ENCODE data around the gene RASEF.

Gene RASEF

DNA sequence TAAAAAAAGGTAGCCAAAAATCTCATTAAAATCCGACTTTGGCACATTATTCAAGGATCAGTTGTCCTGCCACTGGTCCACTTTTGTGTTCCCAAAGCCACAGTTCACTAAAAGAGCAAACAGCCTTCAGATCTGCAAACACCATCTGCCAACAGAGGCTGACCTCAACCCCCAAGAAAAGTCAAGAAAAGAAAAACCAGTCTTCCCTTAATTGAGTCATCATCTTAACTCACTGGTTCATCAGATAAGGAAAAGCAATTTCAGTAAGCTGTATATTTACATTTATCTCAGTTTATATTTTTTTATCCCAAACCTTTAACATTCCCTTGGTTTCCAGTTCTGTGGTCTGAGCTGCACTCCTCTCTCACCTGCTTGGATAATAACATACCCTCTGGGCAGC lies 21.2 kb downstream of the RASEF start:
- TF ChIP-seq EZH2 (IDR thresholded peaks at IDR 0.05; ENCODE audit: borderline replicate concordance, low read length) (no peak), CTCF (IDR thresholded peaks at IDR 0.05; ENCODE audit: low read length) (no peak)
- H3K4me2 ChIP-seq (ENCODE audit: low read length): no peak overlapping the region
- H3K4me3 ChIP-seq (ENCODE audit: low read depth, low read length, poor library complexity, severe bottlenecking): no peak overlapping the region
- no peak overlapping the region for H2AFZ ChIP-seq (ENCODE audit: low read length)
- no peaks in the 10 kb centered on the region for H3K4me1 ChIP-seq (ENCODE audit: insufficient read depth, low read length, severe bottlenecking)
- H3K36me3 ChIP-seq (ENCODE audit: insufficient read depth, low read length): no peaks in the 10 kb centered on the region
- H3F3A ChIP-seq (ENCODE audit: insufficient read depth, low read length): no peaks in the 10 kb centered on the region
- H3K79me2 ChIP-seq (ENCODE audit: insufficient read depth, low read length): no peaks in the 10 kb centered on the region
- H3K9me2 ChIP-seq (ENCODE audit: low read depth, low read length): no peaks in the 10 kb centered on the region
- no peak overlapping the region for H3K9ac ChIP-seq (ENCODE audit: low read length)
- no peaks in the 10 kb centered on the region for H3K27me3 ChIP-seq (ENCODE audit: insufficient read depth, low read length)
- H3K9me3 ChIP-seq (ENCODE audit: low read length): no peaks in the 10 kb centered on the region
- H3K27ac ChIP-seq (ENCODE audit: low read depth, low read length, poor library complexity, severe bottlenecking): no peak overlapping the region
- H4K20me1 ChIP-seq (ENCODE audit: insufficient read depth, low read length): no peaks in the 10 kb centered on the region

GRCh38 chr9:83039303-83039702 lies 23.6 kb downstream of the RASEF start:
- no peaks in the 10 kb centered on the region for H3K4me1 ChIP-seq (ENCODE audit: insufficient read depth, low read length, severe bottlenecking)
- no peaks in the 10 kb centered on the region for H3K36me3 ChIP-seq (ENCODE audit: insufficient read depth, low read length)
- H3K27me3 ChIP-seq (ENCODE audit: insufficient read depth, low read length): no peaks in the 10 kb centered on the region

DNA sequence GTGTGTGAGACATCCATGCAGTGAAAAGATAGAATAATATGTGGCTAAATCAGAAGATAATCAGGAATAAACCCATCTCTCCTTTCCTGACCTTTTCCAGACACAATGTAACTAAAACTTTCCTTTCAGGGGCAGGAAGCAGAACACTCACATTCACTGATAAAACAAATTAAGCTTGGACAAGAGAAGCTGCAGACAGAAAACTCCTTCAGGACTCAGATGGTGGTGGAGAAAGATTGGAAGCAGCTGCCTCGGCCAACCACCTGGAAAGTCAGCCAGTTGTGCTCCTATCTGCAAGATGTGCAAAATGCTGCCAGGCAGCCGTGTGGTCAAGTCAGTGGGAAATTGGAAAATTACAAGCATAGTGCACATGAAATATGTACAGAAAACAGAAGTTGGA lies 26.9 kb downstream of the RASEF start:
- Histone ChIP-seq H3K4me1 (ENCODE audit: insufficient read depth, low read length, severe bottlenecking) (no peaks in the 10 kb centered on the region), H3K4me3 (ENCODE audit: low read depth, low read length, poor library complexity, severe bottlenecking) (no peak overlapping the region), H4K20me1 (ENCODE audit: insufficient read depth, low read length) (no peaks in the 10 kb centered on the region), H3K27ac (ENCODE audit: low read depth, low read length, poor library complexity, severe bottlenecking) (no peak overlapping the region), H3K4me2 (ENCODE audit: low read length) (no peak overlapping the region), H3K36me3 (ENCODE audit: insufficient read depth, low read length) (no peaks in the 10 kb centered on the region), H2AFZ (ENCODE audit: low read length) (no peak overlapping the region), H3K79me2 (ENCODE audit: insufficient read depth, low read length) (no peaks in the 10 kb centered on the region), H3K9me2 (ENCODE audit: low read depth, low read length) (no peaks in the 10 kb centered on the region), H3F3A (ENCODE audit: insufficient read depth, low read length) (no peaks in the 10 kb centered on the region), H3K9me3 (ENCODE audit: low read length) (no peaks in the 10 kb centered on the region), H3K27me3 (ENCODE audit: insufficient read depth, low read length) (no peaks in the 10 kb centered on the region), H3K9ac (ENCODE audit: low read length) (no peak overlapping the region)
- TF ChIP-seq EZH2 (IDR thresholded peaks at IDR 0.05; ENCODE audit: borderline replicate concordance, low read length) (no peak), CTCF (IDR thresholded peaks at IDR 0.05; ENCODE audit: low read length) (no peak)

More at GRCh38 chr9:83039303-83039702, 23.6 kb downstream of the RASEF start:
- no peak overlapping the region for H3K4me3 ChIP-seq (ENCODE audit: low read depth, low read length, poor library complexity, severe bottlenecking)
- no peaks in the 10 kb centered on the region for H3F3A ChIP-seq (ENCODE audit: insufficient read depth, low read length)
- no peak overlapping the region for H3K4me2 ChIP-seq (ENCODE audit: low read length)
- H3K79me2 ChIP-seq (ENCODE audit: insufficient read depth, low read length): no peaks in the 10 kb centered on the region
- H4K20me1 ChIP-seq (ENCODE audit: insufficient read depth, low read length): no peaks in the 10 kb centered on the region
- no peaks in the 10 kb centered on the region for H3K9me3 ChIP-seq (ENCODE audit: low read length)
- H3K9ac ChIP-seq (ENCODE audit: low read length): no peak overlapping the region
- no peak overlapping the region for H3K27ac ChIP-seq (ENCODE audit: low read depth, low read length, poor library complexity, severe bottlenecking)
- no peaks in the 10 kb centered on the region for H3K9me2 ChIP-seq (ENCODE audit: low read depth, low read length)
- H2AFZ ChIP-seq (ENCODE audit: low read length): no peak overlapping the region
- TF ChIP-seq EZH2 (IDR thresholded peaks at IDR 0.05; ENCODE audit: borderline replicate concordance, low read length): no peak
- no peak for TF ChIP-seq CTCF (IDR thresholded peaks at IDR 0.05; ENCODE audit: low read length)

Measured in OCI-LY1 (cell line).